ENCODE data around the gene SPIB.

The SPIB gene

DNA sequence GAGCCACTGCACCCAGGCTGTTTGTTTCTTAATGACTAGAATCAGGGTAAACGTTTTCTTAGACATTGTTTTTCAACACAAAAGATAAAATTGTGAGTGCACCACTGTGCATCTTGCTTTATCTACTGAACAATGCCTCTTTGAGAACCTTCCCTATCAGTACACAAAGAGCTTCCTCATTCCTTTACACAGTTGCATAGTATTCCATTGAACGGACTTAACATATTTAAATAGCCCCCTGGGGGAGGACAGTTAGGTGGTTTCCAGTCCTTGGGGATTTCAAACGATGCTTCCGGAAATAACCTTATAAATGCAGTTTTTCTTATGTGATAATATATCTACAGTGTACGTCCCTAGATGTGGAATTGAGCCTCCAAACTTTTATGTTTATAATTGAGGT is 26.0 kb upstream of the SPIB start:
- no peak for DNase-seq

DNA sequence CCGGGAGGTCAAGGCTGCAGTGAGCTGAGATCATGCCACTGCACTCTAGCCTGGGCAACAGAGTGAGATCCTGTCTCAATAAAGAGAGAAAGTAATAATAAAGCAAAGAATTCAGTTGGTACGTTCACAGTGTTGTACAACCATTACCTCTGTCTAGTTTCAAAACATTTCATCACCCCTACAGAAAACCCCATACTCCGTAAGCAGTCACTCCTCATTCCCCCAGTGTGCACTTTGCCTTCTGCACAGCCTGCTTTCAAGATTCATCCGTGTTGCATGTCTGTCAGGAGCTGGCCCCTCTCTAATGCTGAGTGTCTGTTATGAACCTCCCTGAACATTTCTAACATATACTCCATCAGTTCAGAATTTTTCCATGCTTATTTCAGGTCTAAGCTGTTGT is 25.1 kb upstream of the SPIB start:
- DNase-seq: no peak

DNA sequence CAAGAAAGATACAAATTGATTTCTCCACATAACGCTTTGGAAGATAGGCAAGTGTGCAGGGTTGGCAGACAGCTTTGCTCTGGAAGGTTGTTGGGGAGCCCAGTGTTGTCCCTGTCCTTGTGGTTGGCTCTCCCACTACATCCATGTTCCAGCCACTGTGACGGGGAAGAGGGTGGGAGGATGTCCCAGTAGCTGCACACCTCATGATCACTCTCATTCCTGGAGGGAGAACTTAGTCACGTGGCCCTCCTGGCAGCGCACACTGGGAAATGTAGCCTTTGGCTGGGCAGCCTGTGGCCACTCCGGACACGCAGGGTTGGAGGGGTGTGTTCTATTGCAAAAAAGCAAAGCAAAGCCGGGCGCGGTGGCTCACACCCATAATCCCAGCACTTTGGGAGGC is 24.7 kb upstream of the SPIB start:
- DNase-seq: no peak

DNA sequence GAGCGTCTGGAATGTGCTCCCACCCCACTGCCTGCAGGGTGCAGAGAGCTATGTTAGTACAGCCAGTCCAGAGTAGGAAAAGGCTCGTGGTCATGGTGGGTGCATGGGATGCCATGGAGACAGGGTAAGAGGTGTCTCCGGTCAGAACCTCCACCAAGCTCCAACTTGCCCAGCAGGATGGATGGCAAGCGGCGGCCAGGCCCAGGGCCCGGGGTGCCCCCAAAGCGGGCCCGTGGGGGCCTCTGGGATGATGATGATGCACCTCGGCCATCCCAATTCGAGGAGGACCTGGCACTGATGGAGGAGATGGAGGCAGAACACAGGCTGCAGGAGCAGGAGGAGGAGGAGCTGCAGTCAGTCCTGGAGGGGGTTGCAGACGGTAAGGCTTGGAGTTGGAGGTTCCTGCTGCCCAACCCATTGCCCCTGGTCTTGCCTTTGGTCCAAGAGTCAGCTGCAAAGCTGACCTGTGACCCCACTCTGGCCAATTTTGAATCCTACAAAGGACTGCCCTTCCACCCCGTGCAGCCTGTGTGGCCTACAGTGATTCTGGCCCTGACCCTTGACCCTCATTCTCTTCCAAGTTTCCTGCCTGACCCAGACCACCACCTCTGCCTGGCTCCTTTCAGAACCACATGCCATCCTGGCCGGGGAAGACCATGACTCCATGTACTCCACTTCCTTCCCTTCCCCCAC is 19.9 kb upstream of the SPIB start:
- no peak for DNase-seq

DNA sequence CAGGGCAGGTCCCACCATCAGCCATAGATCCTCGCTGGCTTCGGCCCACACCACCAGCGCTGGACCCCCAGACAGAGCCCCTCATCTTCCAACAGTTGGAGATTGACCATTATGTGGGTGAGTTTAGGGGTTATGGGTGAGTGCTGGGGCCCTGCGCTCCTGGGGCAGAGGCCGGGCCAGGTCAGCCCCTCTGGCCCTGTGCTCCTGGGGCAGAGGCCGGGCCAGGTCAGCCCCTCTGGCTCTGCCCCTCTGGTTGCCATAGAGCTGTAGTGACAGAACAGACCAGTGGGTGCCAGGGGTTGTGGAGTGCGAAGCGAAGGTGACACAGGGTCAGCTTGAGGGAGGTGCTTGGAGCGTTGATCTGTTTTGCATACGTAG is 19.4 kb upstream of the SPIB start:
- DNase-seq: no peak

DNA sequence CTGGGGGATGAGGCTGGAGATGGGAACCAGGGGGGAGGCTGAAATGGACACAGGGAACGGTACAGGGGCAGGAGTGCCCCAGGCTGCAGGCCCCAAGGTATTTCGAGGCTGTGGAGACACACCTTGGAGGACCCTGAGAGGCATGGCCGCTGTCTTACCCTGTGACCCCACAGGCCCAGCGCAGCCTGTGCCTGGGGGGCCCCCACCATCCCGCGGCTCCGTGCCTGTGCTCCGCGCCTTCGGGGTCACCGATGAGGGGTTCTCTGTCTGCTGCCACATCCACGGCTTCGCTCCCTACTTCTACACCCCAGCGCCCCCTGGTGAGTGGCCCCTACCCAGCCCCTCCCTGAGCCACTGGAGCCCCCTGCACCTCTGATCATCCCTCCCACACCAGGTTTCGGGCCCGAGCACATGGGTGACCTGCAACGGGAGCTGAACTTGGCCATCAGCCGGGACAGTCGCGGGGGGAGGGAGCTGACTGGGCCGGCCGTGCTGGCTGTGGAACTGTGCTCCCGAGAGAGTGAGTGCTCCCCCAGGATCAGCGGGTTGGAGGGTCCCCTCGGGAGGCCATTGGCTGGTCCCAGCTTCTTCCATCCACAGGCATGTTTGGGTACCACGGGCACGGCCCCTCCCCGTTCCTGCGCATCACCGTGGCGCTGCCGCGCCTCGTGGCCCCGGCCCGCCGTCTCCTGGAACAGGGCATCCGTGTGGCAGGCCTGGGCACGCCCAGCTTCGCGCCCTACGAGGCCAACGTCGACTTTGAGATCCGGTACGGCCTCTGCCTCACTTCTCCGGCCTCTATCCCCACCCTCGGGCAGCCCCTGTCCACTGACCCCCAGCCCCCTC is 16.9 kb upstream of the SPIB start:
- no peak for DNase-seq

DNA sequence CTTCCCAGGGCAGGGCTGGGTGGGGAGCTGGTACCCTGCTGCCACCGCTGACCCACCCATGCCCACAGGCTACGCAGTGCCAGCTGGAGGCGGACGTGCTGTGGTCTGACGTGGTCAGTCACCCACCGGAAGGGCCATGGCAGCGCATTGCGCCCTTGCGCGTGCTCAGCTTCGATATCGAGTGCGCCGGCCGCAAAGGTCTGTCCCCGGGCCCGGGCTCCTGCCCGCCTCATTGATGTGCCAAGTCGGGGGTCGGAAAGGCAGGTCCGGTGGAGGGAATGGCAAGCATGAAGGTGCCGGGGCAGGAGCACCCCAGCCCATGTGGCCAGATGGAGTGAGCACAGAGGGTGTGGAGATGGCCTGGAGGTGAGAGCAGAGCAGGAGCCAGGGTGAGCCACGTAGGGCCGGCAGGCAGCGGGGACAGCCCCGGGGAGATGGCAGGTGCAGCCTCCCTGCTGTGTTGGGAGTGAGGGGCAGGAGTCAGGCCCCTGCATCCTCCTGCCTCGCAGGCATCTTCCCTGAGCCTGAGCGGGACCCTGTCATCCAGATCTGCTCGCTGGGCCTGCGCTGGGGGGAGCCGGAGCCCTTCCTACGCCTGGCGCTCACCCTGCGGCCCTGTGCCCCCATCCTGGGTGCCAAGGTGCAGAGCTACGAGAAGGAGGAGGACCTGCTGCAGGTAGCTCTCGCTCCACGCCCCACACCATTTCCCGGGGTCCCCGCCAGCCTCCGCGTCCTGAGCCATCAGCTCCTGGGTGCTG is 16.0 kb upstream of the SPIB start:
- no peak for DNase-seq

DNA sequence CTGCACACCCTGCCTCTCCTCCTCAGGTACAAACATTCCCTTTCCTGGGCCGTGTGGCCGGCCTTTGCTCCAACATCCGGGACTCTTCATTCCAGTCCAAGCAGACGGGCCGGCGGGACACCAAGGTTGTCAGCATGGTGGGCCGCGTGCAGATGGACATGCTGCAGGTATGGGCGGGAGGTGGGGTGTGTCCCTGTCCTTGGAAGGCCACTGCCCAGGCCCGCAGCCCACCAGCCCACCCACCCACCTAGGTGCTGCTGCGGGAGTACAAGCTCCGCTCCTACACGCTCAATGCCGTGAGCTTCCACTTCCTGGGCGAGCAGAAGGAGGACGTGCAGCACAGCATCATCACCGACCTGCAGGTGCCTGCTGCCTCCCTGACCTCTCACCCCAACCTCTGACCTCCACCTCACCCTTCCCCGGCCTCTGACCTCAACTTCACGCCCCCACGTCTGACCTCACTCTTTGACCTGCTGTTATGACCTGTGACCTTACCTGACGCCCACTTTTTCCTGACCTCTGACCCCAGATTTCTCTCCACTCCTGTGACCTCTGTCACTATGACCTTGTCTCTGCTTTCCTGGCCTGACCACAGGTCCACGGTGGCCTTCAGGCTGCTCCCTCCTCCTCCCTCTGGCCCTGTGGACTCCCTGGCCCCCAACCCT is 12.4 kb upstream of the SPIB start:
- no peak for DNase-seq

DNA sequence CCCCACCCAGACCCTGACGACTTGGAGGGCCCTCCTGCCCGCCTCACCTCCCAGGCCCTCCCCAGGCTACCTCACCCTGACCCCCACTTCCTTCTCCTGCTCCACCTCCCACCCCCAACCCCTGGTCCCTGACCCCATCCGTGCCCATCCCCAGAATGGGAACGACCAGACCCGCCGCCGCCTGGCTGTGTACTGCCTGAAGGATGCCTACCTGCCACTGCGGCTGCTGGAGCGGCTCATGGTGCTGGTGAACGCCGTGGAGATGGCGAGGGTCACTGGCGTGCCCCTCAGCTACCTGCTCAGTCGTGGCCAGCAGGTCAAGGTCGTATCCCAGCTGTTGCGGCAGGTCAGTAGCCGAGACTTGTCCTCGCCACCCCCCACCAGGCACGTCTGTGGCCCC is 11.9 kb upstream of the SPIB start:
- DNase-seq: no peak

DNA sequence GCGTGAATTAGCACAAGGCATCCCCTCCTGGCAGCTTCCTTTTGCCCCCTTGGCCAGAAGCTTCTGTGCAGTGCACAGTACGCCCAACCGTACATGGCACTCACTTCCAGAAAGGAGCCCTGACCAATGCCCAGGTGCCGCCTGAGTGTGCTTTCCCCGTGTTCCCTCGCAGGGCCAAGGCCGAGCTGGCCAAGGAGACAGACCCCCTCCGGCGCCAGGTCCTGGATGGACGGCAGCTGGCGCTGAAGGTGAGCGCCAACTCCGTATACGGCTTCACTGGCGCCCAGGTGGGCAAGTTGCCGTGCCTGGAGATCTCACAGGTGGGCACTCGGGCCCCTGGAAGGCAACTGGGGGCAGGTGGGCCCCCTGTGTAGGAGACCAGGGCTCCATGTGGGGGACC is 9.4 kb upstream of the SPIB start:
- DNase-seq: no peak

DNA sequence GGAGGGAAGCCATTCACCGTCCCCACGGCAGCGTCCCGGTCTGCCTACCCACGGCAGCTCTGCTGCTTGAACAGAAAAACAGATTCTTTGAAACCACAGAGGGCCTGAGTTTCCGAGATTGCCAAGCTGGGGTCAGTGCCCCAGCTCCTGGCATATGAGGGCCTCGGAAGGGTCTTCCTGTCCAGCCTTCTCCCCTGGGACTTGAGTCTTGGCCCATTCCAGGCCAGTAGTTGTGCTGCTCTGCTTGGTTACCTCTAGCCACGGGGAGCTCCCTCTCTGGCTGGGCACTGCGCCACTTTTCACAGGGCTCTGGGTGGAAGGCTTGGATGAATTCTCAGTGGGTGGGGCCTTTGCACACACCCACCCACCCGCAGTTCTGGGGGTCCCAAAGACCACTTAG is 8.6 kb upstream of the SPIB start:
- DNase-seq: no peak

DNA sequence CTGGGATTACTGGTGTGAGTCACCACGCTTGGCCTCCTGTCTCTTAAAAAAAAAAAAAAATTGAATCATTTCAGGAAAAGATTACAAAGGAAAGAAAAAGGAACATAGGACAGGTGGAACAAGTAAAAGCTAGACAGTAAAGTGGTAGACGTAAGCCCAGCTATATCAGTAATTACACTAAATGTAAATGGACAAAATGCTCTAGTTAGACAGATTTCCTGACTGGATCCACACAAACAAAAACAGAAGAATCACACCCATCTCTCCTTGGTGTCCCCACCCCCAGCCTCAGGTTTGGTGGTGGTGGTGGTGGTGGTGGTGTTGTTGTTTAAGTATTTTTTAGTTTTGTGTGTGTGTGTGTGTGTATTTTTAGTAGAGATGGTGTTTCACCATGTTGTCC is 6.3 kb upstream of the SPIB start:
- no peak for DNase-seq

DNA sequence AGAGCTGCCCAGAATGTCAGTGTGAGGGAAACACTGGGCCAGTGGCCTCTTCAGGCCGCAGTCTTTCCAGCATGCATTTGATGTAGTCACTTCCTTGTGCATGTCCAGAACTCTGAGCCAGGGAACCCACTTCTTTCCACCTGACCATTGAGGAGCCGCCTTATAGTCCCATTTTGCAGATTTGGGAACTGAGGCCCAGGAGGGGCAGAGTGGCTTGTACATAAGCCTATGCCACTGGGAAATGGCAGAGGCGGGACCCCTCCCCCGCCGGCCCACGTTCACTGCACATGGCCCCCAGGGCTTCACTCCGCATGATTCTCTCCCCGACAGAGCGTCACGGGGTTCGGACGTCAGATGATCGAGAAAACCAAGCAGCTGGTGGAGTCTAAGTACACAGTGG is 5.6 kb upstream of the SPIB start:
- no peak for DNase-seq

DNA sequence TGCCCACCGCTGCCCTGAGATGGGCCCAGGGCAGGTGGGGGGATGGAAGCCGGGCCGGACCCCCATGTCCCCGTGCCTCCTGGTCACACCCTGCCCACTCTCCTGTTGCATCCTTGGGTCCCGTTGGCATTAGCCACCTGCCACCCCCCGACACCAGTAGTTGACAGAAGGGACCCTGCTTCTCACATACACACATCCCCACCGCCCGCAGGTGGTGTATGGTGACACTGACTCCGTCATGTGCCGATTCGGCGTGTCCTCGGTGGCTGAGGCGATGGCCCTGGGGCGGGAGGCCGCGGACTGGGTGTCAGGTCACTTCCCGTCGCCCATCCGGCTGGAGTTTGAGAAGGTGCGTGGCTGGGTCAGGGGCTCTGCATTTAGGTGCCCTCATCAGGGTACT is 5.2 kb upstream of the SPIB start:
- DNase-seq: no peak

DNA sequence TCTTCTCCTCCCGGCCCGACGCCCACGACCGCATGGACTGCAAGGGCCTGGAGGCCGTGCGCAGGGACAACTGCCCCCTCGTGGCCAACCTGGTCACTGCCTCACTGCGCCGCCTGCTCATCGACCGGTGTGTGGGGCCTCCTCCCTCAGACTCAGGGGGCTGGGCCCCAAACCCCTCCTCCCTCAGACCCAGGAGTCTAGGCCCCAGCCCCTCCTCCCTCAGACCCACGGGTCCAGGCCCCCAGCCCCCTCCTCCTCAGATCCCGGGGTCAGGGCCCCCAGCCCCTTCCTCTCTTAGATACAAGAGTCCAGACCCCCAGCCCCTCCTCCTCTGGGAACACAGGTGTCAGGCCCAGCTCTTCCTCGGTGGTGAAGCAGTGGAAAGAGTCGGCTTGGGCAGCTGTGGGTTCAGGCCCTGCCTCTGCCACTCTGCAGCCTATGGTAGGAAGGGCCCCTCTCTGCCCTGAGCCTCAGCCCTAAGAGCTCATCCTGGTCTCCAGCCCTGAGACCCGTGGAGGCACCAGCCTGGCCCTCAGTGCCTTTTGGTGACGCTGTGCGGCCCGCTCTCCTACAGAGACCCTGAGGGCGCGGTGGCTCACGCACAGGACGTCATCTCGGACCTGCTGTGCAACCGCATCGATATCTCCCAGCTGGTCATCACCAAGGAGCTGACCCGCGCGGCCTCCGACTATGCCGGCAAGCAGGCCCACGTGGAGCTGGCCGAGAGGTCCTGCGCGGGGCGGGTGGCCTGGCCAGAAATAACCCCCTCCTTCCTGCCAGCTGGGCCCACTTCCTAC is 3.7 kb upstream of the SPIB start:
- peak; percentile 75 for DNase-seq

DNA sequence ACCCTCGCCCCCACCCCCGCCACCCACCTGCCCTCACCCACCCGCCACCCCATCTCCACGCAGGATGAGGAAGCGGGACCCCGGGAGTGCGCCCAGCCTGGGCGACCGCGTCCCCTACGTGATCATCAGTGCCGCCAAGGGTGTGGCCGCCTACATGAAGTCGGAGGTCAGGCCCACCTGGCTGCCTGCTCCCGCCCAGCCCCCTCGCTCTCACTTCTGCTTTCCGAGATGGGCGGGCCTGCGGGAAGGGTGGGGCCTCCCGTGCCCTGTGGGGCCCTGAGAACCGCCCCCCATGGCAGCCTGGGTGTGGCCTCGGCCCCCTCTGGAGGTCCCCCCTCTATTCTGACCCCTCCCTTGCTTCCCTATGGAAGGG is 3.1 kb upstream of the SPIB start:
- no peak for DNase-seq

DNA sequence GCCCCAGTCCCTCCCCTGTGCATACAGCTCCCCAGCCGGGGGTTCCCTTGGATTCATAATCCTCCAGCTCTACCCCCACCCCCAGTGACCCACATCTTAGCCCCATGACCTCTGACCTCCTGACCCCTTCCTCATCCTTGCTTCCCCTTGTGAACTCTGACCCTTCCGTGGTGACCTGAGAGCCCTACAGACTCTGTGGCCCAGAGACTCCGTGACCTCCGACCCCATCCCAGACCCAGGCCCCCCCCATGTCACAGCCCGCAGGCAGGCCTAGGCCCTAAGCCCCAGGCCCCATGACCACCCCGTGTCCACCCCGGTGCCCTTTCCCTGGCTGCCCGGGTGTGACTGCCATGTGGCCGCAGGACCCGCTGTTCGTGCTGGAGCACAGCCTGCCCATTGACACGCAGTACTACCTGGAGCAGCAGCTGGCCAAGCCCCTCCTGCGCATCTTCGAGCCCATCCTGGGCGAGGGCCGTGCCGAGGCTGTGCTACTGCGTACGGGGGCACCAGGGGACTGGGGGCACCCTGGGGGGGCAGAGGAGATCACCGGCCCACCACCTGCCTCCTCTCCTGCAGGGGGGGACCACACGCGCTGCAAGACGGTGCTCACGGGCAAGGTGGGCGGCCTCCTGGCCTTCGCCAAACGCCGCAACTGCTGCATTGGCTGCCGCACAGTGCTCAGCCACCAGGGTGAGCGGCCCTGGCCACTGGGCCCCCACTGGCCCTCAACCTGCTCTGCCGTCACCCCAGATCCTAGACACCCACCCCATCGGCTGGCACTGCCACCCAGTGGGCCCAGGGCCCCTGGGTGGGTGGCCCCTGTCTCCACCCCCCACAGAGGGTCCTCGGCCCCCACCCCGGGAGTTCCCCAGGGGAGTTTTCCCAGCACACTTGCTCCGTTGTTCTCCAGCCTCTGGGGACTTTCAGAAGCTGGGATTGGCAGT is 2.4 kb upstream of the SPIB start:
- no peak for DNase-seq

DNA sequence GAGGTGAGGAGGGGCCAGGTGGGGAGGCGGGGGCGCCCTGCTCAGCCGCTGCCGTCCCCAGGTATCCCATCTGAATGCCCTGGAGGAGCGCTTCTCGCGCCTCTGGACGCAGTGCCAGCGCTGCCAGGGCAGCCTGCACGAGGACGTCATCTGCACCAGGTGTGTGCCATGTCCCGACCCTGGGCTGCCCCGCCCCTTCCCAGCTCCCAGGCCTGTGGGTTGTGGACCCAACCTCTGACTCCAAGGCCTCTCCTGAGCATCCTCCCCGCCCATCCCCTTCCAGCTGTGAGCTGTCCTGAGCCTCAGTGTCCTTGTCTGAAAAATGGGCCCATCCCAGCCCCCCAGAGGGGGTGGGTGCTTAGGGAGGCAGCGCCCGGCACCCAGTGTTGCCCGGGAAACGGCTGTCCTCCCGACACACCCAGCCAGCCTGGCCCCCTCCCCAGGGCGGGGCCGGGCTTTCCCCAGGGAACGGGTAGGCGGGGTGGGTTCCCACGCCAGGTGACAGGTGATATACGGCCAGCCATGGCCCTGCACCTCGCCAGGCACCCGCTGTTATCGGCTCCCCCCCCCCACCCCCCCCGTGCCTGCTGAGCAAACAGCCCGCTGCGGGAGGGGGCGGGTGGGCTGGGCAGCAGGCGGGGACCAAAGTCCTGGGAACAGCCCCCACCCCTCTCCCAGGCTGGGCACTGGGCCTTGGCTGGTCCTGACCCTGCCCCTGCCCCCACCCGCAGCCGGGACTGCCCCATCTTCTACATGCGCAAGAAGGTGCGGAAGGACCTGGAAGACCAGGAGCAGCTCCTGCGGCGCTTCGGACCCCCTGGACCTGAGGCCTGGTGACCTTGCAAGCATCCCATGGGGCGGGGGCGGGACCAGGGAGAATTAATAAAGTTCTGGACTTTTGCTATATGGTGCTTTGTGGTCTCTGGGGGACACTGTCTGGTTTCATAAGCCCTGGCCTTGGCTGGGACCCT is 1.3 kb upstream of the SPIB start:
- DNase-seq: no peak

DNA sequence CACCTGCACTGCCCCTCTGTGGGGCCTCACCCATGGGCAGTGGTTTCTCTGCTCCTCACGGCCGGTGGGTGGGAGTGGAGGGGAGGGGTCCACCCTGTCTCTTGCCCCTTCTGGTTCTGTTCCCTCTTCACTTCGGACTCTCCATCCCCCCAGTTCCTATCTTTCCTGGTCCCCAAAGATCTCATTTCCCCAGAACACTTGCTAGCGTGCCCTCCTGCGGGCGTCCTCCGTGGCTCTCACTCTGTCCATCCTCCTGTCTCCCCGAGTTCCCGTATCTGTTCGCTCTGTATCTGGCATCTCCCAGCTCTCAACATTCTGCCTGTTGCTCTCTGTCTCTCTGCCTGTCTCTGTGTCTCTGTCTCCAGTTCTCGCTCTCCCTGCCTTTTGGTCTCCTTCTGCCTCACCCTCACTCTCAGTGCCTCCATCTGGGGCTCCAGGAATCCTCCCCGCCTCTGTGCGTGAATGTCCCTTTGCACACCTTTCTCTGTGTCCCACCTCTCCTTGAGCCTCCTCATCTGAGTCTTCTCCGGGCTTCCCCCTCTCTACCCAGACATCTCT is 363 bp downstream of the SPIB start:
- no peak for DNase-seq

DNA sequence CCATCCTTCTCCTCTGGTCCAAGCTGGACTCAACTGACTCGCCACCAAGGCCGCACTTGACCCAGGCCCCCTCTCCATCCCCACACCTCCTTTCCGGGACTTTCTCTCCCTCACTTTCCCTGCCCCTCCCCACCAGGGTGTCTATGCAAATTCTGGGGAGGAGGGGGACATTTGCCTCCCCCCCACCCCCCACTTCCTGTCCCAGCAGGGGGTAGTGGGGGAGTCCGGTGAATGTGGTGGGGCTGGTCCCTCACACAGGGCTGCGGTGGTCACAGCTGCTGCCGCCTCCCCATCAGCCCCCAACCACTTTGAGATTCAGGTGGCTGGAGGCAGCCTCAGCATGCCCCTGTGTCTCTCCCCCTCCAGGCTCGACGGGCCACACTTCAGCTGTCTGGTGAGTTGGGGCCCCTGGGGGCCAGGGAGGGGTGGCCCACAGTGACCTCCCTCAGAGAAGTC is 870 bp downstream of the SPIB start:
- no peak for DNase-seq
